ENCODE data around the gene ABHD8.
"Not testable (repeated sequence)": the region's sequence is repeated elsewhere in the genome, so short reads cannot be mapped to it uniquely, and the experiment has no call there.

The ABHD8 gene

DNA sequence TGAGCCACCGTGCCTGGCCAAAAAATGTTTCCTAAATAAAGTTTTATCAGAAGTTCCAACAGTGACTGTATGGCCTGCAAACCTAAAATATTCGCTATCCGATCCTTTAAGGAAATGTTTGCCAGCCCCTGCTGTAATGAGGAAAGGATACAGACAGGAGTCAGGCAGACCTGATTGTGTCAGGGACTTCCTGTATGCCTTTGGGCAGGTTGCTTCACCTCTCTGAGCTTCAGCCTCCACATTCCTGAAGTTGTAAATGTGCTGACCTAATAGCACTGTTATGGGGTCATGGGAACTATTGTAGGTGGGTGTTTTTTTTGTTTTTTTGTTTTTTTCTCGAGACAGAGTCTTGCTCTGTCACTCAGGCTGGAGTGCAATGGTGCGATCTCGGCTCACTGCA lies 6.2 kb downstream of the ABHD8 start:
- no peak for DNase-seq (ENCODE audit: low read depth)

DNA sequence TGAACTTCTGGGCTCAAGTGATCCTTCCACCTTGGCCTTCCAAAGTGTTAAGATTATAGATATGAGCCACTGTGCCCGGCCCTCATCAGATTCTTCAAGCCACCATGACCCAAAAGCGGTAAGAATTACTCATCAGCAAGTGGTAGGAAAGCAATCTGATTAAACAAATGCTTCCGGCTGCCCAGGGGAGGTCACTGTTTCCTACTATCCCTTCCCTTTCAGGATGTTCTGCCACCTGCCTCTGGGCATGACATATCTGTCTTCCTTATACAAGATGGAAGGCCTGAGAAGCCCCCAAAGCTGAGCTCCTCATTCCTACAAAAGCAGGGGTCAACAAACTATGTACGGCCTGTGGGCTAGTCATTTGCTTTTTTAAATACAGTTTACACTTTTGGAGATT lies 7.0 kb downstream of the ABHD8 start:
- no peak for DNase-seq (ENCODE audit: low read depth)

DNA sequence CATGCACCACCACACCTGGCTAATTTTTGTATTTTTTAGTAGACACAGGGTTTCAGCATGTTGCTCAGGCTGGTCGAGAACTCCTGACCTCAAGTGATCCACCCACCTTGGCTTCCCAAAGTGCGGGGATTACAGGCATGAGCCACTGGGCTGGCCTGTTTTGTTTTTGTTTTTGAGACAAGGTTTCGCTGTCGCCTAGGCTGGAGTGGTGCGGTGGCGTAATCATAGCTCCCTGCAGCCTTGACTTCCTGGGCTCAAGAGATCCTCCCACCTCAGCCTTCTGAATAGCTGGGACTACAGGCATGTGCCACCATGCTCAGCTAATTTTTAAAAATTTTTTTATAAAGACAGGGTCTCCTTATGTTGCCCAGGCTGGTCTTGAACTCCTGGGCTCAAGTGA lies 7.7 kb downstream of the ABHD8 start:
- not testable (repeated sequence) for DNase-seq (ENCODE audit: low read depth)

DNA sequence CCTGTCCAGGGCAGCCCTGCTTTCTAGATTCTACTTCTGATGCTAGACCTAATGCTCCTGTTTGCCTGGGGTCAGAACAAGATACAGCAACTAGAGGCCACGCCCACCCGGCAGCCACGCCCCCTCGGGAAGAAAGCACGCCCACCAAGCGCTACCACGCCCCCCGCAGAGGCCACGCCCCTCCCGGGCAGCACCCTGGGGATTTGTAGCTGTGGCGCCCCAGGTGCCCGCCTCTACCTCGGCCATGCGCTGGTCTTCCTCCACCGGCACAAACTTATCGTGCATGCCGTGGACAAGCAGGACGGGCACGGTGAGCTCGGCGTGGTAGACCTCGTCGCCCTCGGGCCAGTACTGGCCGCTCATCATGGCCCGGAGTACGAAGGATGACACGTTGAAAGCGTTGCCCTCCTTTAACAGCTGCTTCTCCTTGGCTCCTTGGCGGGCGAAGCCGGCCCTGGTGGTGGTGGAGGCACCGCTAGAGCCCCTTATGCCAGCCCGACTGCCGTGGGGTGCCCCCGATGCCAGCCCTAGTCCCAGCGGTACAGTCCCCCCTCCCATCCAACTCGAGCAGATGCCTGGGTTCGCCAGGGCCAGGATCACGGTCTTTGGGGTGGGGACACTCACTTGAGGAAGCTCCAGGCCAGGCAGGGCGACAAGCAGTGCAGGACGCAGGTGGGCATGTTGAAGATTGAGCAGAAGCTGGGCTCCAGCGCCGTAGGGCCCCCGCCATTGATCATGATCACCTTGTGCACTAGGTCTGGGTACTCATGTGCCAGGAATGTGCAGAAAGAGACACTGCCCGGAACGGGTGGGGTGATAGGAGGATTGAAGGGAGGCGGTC lies 9.0 kb downstream of the ABHD8 start:
- DNase-seq (ENCODE audit: low read depth) = peak; percentile 29

DNA sequence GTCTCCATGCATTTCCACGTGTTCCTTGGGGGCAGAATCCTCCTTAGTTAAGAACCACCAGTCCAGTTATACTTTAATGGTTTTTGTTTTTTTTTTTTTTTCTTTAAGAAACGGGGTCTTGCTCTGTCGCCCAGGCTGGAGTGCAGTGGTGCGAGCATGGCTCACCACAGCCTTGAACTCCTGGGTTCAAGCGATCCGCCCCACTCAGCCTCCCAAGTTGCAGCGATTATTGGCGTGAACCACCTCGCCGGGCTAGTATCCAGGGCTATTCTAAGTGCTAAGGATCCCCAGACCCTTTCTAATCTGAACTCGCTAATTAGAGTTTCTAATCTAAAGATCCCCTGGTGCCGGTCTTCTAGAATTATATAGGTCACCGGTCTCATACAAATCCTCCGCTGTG lies 9.6 kb downstream of the ABHD8 start:
- no peak for DNase-seq (ENCODE audit: low read depth)

DNA sequence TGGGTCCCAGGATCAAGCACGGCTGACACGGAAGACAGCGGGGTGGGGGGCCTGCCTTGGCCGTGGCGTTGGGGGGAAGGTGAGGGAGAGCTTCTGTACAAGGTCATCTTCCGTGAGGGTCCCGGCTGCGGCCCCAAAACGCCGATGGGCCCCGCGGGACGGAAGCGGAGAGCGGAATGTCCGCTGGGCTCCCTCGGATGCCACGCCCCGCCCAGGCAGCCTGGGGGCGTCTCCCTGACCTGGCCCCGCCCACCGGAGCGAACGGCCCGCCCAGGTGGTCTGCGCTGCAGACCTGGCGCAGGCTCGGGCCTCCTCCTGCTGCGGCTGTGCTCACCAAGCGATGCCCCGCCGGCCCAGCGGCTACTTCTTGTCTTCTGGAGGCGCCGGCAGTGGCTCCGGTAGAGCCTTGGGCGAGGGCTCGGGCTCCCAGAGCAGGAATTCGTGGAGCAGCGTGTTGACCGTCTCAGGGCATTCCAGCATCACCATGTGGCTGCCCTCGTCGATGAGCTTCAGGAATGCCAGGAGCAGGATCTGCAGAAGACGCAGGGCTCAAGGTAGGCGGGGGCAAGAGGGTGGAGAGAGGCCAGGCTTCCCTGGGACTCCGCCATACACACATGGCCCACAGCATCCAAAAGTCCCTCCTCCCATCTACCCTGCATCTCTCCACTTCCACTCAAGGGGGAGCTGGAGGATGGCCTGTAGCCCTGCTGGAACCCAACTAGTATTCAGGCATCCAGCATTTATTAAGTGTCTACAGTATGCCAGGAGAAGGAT lies 10.7 kb downstream of the ABHD8 start:
- peak; percentile 70 for DNase-seq (ENCODE audit: low read depth)

DNA sequence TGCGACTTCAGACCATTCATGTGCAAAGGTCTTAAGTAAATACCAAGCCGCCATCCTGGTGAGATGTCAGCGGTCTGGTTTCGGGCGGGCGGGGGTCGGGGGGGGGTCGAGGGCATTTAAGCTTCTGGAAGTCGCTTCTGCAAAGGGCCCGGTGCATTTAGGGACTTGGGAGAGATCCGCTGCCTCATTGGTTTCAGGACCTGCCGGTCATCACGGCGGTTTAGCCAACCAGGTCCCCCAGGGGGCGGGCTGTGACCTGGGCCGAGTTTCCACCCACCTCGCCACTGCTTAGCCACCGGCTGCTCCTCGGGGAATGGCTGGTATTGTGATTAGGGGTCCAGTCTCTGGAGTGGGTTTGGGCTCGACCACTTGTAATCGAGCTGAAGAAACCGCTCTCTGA lies 13.7 kb downstream of the ABHD8 start:
- DNase-seq (ENCODE audit: low read depth) = no peak

DNA sequence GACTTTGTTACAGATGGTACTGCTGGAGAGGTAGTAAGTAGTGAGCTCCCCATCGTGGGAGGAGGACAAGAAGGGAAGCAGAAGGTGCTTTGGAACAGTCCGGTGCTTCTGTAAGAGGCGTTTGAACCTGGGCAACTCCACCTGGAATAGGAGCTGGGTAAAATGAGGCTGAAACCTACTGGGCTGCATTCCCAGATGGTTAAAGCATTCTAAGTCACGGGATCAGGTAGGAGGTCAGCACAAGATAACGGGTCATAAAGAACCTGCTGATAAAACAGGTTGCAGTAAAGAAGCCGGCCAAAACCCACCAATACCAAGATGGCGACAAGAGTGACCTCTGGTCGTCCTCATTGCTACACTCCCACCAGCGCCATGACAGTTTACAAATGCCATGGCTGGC lies 16.5 kb downstream of the ABHD8 start:
- no peak for DNase-seq (ENCODE audit: low read depth)

DNA sequence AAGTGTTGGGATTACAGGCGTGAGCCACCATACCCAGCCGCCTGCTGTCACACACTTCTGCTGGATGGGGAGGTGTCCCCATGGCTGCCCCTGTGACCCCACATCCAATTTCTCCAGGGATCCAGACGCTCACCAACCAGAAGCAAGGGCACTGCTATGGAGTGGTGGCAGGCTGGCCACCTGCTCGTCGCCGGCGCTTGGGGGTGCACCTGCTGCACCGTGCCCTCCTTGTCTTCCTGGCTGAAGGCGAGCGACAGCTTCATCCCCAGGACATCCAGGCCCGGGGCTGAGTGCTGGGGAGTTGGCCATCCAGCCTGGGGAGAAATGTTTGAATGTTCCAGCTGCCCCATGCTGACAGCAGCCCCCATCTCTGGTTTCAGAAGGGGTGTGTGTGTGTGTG lies 17.0 kb downstream of the ABHD8 start:
- DNase-seq (ENCODE audit: low read depth) = no peak

DNA sequence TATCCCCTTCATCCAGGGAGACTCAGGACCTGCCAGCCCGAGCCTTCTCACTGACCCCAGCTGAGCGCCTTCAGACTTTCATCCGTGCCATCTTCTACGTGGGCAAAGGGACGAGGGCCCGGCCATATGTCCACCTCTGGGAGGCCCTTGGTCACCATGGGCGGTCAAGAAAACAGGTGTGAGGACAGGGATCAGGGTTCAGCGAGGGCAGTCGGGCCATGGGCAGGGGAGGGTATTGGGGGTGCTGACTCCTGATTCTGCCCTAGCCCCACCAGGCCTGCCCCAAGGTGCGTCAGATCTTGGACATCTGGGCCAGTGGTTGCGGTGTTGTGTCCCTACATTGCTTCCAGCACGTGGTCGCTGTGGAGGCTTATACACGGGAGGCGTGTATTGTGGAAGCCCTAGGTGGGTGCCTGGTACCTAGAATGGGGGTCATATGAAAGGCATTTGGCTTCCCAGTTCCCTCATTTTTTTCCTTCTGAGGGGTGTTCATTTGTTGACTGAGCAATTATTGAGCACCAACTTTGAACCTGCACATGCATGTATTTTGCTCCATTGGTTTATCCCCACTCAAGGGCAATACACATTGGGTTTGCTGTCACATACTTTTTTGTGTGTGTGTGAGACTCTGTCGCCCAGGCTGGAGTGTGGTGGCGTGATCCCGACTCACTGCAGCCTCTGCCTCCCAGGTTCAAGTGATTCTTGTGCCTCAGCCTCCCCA lies 17.6 kb downstream of the ABHD8 start:
- no peak for DNase-seq (ENCODE audit: low read depth)

DNA sequence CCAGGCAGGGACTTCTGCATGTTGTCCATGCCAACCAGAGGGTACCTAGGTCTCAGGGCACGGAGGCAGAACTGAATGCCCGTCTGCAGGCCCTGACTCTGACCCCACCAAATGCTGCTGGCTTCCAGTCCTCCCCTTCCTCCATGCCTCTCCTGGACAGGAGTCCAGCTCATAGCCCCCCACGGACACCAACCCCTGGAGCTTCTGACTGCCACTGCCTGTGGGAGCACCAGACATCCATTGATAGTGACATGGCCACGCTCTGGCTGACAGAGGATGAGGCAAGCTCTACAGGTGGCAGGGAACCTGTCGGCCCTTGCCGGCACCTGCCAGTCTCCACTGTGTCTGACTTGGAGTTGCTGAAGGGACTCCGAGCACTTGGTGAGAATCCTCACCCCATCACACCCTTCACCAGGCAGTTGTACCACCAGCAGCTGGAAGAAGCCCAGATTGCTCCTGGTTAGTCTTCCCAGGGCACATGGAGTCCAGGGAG lies 19.7 kb downstream of the ABHD8 start:
- DNase-seq (ENCODE audit: low read depth) = no peak

DNA sequence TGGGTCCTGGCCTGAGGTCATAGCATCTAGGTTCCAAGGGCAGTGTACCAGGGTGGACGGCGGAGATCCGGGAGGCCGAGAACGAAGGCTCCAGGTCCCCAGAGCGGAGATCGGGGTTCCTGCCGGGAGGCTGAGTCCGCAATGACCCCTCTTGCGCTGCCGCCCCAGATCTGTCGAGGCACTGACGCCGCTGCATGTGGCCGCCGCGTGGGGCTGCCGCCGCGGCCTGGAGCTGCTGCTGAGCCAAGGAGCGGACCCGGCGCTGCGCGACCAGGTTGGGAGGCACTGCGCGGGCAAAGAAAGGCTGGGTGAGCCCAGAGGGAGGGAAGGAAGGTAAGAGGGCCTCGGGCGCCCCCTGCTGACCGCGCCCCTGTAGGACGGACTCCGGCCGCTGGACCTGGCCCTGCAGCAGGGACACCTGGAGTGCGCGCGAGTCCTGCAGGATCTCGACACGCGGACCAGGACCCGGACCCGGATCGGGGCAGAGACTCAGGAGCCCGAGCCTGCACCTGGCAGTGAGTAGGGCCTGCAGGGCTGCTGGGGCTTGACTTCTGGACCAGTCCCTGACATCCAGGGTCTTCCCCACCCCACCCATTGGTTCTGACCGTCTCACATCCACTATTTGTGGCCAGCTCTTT lies 20.6 kb downstream of the ABHD8 start:
- peak; percentile 71 for DNase-seq (ENCODE audit: low read depth)

DNA sequence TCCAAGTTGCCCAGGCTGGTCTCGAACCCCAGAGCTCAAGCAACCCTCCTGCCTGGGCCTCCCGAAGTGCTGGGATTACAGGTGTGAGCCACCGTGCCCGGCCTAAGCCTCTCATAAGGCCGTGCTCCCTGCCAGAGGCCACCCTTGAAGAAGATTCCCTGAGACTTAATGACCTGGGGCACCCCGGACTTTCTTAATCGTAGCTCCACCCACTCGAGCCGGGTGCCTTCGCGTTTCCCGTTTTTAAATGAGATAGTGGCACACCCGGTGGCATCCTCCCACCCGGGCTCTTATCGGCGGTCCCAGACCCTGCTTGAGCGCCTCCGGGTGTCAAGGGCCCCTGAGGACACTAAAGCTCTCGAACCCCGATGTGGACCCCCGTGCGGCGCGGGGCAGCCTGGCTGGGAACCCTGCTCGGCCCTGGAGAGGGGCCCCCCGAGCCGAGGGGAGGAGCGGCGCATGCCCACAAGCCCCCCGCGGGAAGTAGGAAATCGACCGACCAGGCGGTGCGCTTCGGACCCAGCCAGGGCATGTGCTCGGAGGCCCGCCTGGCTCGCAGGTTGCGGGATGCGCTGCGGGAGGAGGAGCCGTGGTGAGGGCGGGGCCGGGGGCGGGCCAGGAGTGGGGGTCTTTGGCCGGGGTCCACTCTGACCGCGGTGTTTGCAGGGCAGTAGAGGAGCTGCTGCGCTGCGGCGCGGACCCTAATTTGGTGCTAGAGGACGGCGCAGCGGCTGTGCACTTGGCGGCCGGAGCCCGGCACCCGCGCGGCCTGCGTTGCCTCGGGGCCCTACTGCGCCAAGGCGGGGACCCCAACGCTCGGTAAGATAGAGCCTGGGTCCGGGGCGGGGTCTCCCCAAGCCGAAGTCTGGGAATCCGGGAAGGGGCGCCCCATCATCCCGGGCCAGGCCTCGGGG lies 21.6 kb downstream of the ABHD8 start, which contains the start of gene ANKLE1:
TSS of gene ANKLE1 (plus strand) at position 511 of the 914 bp plus-strand sequence. CDS start at position 531, 20 bp downstream.
- DNase-seq (ENCODE audit: low read depth) = no peak

DNA sequence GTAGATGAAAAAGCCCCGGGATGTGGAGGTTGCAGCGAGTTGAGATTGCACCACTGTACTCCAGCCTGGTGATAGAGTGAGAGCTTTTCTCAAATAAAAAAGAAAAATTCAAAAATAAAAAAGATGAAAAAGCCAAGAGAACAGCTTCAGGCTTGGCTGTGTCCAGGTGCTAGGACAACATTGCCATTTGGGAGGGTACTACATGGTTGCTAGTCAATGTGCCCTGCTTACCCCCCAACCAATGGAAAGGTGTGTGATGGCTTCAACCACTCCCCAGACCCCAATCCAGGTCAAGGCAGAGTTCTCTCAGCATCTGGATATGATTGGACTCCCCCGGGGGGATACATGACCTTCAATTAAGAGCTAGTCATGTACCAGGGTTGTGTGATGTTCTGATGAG lies 23.8 kb downstream of the ABHD8 start:
- no peak for DNase-seq (ENCODE audit: low read depth)

DNA sequence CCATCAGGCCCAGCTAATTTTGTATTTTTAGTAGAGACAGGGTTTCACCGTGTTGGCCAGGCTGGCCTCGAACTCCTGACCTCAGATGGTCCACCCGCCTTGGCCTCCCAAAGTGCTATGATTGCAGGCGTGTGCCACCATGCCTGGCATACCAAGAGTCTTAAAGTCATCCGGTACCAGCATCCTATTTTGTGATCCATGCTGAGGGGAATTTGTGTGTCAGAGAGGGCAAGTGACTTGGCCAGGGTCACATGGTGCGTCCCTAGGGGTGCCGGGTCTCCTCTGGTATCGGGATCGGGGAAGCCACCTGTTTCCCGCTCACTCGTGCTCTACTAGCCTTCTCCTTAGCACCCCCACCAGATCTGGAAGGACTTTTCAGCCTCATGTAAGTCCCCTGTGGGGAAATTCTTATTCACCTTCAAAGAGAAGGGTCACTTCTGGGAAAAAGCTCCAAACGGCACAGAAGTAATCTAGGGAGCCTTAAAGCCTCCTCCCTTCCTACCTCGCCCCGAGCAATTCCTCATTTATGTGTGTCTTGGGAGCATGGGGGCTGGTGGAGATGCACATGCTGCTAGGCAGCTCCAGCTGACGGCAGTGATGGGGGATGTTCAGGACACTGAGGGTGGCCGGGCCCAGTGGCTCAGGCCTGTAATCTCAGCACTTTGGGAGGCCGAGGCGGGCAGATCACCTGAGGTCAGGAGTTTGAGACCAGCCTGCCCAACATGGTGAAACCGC lies 27.6 kb downstream of the ABHD8 start:
- DNase-seq (ENCODE audit: low read depth) = no peak

DNA sequence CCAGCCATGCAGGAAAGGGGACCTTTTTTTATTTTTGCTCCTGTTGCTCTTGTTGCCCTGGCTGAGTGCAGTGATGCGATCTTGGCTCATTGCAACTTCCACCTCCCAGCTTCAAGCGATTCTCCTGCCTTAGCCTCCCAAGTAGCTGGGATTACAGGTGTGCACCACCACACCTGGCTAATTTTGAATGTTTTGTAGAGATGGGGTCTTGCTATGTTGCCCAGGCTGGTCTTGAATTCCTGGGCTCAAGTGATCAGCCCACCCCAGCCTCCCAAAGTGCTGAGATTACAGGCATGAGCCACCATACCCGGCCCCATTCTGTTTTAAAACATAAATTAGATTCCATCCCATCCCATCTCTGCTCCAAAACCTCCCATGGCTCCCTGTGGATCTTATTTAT lies 28.3 kb downstream of the ABHD8 start:
- DNase-seq (ENCODE audit: low read depth) = not testable (repeated sequence)

DNA sequence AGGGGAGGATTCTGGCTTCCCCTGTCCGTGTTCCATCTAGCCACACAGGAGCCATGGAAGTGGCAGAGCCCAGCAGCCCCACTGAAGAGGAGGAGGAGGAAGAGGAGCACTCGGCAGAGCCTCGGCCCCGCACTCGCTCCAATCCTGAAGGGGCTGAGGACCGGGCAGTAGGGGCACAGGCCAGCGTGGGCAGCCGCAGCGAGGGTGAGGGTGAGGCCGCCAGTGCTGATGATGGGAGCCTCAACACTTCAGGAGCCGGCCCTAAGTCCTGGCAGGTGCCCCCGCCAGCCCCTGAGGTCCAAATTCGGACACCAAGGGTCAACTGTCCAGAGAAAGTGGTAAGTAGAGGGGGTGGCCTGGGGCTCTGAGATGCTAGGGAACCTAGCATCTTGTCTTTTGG lies 34.5 kb downstream of the ABHD8 start:
- DNase-seq (ENCODE audit: low read depth) = no peak

DNA sequence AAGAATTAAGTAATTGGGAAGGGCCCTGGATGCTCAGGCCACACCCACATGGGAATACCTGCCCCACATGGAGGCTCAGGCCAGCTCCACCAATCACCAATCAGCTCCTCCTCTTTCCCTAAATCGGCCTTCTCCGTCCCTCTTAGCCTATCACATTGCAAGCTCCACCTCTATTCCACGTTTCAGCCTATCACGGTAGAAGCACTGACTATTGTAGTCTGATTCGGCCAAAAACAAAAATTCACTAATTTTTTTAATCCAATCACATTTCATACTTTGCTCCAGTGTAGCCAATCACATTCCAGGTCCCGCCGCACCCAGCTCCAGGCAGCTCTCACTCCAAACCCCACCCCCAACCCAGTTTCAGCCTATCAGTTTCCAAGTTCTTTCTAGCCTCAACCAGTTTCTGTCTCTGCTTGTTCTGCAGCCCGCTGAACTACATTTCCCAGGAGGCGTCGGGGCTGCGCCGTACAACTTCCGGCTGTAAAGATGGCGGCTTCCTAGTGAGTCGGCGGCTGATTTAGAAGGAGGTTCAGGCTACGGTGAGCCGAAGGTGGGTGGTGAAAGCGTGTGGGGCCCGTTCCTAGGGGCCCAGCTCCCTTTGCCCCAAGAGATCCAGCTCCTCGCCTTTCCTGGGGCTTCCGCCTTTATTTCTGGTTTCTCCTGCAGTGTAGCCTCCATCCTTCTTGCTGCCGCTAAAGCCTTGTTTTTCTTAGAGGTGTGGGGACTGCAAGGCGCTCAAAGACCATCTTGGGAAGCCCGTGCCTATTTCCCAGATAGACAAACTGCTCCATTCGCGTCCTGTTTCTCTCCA lies 36.0 kb downstream of the ABHD8 start, which contains the start of gene BABAM1:
TSS of gene BABAM1 (plus strand) at position 469 of the 814 bp plus-strand sequence. CDS start 1,364 bp downstream, outside the sequence.
- DNase-seq (ENCODE audit: low read depth) = peak; percentile 89

DNA sequence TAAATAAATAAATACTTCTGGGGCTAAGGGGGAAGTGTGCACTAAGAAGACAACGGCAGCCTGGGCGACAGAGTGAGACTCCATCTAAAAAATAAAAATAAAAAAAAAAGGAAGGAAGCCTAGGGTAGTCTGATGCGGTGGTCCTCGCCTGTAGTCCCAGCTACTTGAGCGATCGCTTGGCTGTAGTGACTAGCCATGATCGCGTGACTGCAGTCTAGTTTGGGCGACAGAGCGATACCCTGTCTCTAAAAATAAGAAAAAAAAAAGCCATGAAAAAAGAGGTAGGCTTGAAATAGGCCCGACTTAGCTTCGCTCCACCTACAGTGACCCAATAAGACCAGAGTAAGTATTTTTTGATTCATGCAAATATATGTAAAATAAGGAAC lies 36.6 kb downstream of the ABHD8 start:
- no peak for DNase-seq (ENCODE audit: low read depth)

Data from activated T-helper 9 cell treated with anti-CD3 and anti-CD28 coated beads, Interleukin-2, amount 50 U/mL, for 16 hours (primary cell).